ENCODE measurements around the gene VEPH1.

DNA sequence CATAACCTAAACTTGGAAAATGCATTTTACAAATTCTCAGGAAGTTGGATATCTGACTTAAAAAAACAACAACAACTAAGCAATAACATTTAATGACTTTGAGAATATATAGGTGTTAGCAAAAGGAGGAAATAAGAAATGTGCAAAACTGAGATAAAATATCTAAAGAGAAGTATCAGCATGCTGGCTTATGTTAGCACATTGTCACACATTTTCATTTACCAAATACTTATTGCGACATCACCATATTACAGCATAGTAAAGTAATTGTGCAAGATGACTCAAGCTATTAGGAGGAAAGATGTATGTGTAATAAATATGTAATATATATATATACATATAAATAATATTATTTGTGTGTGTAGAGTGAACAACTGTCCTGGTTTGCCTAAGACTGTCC lies 57.4 kb downstream of the VEPH1 start:
- no peak for TF ChIP-seq POLR2A (IDR thresholded peaks at IDR 0.05)
- TF ChIP-seq, protein P1, sequence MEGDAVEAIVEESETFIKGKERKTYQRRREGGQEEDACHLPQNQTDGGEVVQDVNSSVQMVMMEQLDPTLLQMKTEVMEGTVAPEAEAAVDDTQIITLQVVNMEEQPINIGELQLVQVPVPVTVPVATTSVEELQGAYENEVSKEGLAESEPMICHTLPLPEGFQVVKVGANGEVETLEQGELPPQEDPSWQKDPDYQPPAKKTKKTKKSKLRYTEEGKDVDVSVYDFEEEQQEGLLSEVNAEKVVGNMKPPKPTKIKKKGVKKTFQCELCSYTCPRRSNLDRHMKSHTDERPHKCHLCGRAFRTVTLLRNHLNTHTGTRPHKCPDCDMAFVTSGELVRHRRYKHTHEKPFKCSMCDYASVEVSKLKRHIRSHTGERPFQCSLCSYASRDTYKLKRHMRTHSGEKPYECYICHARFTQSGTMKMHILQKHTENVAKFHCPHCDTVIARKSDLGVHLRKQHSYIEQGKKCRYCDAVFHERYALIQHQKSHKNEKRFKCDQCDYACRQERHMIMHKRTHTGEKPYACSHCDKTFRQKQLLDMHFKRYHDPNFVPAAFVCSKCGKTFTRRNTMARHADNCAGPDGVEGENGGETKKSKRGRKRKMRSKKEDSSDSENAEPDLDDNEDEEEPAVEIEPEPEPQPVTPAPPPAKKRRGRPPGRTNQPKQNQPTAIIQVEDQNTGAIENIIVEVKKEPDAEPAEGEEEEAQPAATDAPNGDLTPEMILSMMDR (IDR thresholded peaks at IDR 0.05), result no peak

Measured in lower leg skin (tissue), 3 donors.